ENCODE results near the gene SERTAD4.
"Not testable (repeated sequence)": the region's sequence is repeated elsewhere in the genome, so short reads cannot be mapped to it uniquely, and the experiment has no call there.

Gene SERTAD4

GRCh38 chr1:210262167-210262896, 29.7 kb downstream of the SERTAD4 start:
- no peak for DNase-seq

- DNase-seq = no peak
Observed at GRCh38 chr1:210262897-210263272, 30.3 kb downstream of the SERTAD4 start.

- no peak for DNase-seq
Observed at GRCh38 chr1:210263963-210264362, 31.4 kb downstream of the SERTAD4 start.

- DNase-seq = no peak
Observed at GRCh38 chr1:210264496-210265380, 32.1 kb downstream of the SERTAD4 start.

GRCh38 chr1:210265392-210265955, 32.9 kb downstream of the SERTAD4 start:
- not testable (repeated sequence) for DNase-seq

GRCh38 chr1:210269981-210270380, 37.4 kb downstream of the SERTAD4 start:
- DNase-seq = no peak

GRCh38 chr1:210272666-210273065, 40.1 kb downstream of the SERTAD4 start:
- no peak for DNase-seq

- DNase-seq = no peak
Observed at GRCh38 chr1:210280221-210280620, 47.6 kb downstream of the SERTAD4 start.

- no peak for DNase-seq
Observed at GRCh38 chr1:210288116-210288515, 55.5 kb downstream of the SERTAD4 start.

GRCh38 chr1:210289248-210289647, 56.7 kb downstream of the SERTAD4 start:
- DNase-seq = no peak

- no peak for DNase-seq
Observed at GRCh38 chr1:210291081-210291764, 58.6 kb downstream of the SERTAD4 start.

- no peak for DNase-seq
Observed at GRCh38 chr1:210291786-210292230, 59.2 kb downstream of the SERTAD4 start.

GRCh38 chr1:210292231-210292871, 59.8 kb downstream of the SERTAD4 start:
- DNase-seq = peak; percentile 29 to 65

- DNase-seq = no peak
Observed at GRCh38 chr1:210293171-210293607, 60.6 kb downstream of the SERTAD4 start.

- DNase-seq = no peak
Observed at GRCh38 chr1:210294999-210295745, 62.6 kb downstream of the SERTAD4 start.
